ENCODE measurements around the gene TPCN2. TPM values are rescaled to one million over a fixed set of nuclear protein-coding genes. Genes with fewer than 3 reads are reported as not detected.

TPCN2 gene
- total RNA-seq, 1 experiment from 2014 or later: 20.6 TPM

- DNase-seq (ENCODE audit: low read depth, low spot score) (no peak), ATAC-seq (no peak)
- H3K27ac ChIP-seq (ENCODE audit: low read length): no peak overlapping the region
- H3K4me1 ChIP-seq (ENCODE audit: control insufficient read depth, insufficient read depth, low read length): peaks cover 29% of the 10 kb centered on the region
- in situ Hi-C loops (cut with HindIII; ENCODE audit: low pct_unique_long_range_greater_than_20kb, low sequenced_read_pairs) (no loop called here), intact Hi-C loops (cut with micrococcal nuclease; ENCODE audit: unreplicated experiment) (no loop called here)
- TF ChIP-seq POLR2AphosphoS5 (IDR thresholded peaks at IDR 0.05; ENCODE audit: low read depth, low read length): no peak
- TF ChIP-seq REST (IDR thresholded peaks at IDR 0.05; ENCODE audit: insufficient read depth in 1 of 2, low read depth in 2 of 2, low read length in 1 of 2): no peak
- no peaks in the 10 kb centered on the region for H3K9me3 ChIP-seq (ENCODE audit: control insufficient read depth, insufficient read depth, low read depth, low read length)
- no peaks in the 10 kb centered on the region for H3K27me3 ChIP-seq (ENCODE audit: control insufficient read depth, insufficient read depth, low read length)
- H3K36me3 ChIP-seq (ENCODE audit: control insufficient read depth, insufficient read depth, low read length): no peaks in the 10 kb centered on the region
- no peak overlapping the region for H3K4me3 ChIP-seq (ENCODE audit: low read depth in 2 of 2, low read length in 2 of 2)
- no TSS peak for BruUV-seq (replicated peaks)
- POLR2A ChIA-PET: no interaction called here
- CTCF ChIA-PET: no interaction called here
These were observed 43.5 kb upstream of the TPCN2 start for GRCh38 chr11:69005183-69005630.

DNA sequence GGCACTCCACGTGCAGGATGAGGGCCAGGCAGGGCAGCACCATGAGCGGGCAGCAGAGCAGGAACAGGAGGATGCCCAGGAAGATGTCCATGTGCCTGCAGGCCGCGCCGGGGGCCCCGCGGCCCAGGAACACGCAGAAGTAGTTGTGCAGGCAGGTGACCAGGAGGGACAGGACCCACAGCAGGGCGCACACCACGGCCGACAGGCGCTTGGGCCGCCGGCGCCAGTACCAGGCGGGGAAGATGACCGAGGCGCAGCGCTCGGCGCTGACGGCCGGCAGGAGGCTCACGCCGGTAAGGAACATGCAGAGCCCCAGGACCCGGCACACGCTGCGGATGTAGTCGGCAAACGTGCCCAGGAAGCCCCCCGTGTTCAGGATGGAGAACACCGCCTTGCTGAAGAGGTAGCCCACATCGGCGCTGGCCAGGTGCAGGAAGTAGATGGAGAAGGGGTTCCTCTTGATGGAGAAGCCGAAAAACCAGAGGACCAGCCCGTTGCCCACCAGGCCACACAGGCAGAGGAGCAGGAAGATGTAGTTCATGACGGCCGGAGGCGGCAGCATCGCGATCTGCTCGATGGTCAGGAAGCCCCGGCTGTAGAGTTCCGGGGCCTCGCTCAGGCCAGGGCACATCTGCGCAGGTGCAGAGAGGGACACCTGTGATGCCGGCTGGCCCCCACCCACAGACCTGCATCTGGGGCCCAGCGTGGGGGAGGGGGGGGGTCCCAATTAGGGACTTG is 42.9 kb upstream of the TPCN2 start:
- BruUV-seq (replicated peaks): no TSS peak
- Histone ChIP-seq H3K4me3 (ENCODE audit: low read depth in 2 of 2, low read length in 2 of 2) (no peak overlapping the region), H3K9me3 (ENCODE audit: control insufficient read depth, insufficient read depth, low read depth, low read length) (no peaks in the 10 kb centered on the region), H3K4me1 (ENCODE audit: control insufficient read depth, insufficient read depth, low read length) (peaks cover 31% of the 10 kb centered on the region), H3K27me3 (ENCODE audit: control insufficient read depth, insufficient read depth, low read length) (no peaks in the 10 kb centered on the region), H3K27ac (ENCODE audit: low read length) (no peak overlapping the region), H3K36me3 (ENCODE audit: control insufficient read depth, insufficient read depth, low read length) (no peaks in the 10 kb centered on the region)
- intact Hi-C loops (cut with micrococcal nuclease; ENCODE audit: unreplicated experiment): no loop called here
- in situ Hi-C loops (cut with HindIII; ENCODE audit: low pct_unique_long_range_greater_than_20kb, low sequenced_read_pairs): no loop called here
- ATAC-seq: no peak
- TF ChIP-seq, protein P1, sequence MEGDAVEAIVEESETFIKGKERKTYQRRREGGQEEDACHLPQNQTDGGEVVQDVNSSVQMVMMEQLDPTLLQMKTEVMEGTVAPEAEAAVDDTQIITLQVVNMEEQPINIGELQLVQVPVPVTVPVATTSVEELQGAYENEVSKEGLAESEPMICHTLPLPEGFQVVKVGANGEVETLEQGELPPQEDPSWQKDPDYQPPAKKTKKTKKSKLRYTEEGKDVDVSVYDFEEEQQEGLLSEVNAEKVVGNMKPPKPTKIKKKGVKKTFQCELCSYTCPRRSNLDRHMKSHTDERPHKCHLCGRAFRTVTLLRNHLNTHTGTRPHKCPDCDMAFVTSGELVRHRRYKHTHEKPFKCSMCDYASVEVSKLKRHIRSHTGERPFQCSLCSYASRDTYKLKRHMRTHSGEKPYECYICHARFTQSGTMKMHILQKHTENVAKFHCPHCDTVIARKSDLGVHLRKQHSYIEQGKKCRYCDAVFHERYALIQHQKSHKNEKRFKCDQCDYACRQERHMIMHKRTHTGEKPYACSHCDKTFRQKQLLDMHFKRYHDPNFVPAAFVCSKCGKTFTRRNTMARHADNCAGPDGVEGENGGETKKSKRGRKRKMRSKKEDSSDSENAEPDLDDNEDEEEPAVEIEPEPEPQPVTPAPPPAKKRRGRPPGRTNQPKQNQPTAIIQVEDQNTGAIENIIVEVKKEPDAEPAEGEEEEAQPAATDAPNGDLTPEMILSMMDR (IDR thresholded peaks at IDR 0.05): no peak
- TF ChIP-seq SIN3A (IDR thresholded peaks at IDR 0.05; ENCODE audit: borderline replicate concordance, insufficient read depth, low read depth, low read length): no peak
- no peak for TF ChIP-seq REST (IDR thresholded peaks at IDR 0.05; ENCODE audit: insufficient read depth in 1 of 2, low read depth in 2 of 2, low read length in 1 of 2)
- no peak for TF ChIP-seq POLR2AphosphoS5 (IDR thresholded peaks at IDR 0.05; ENCODE audit: low read depth, low read length)
- TF ChIP-seq TCF7L2 (IDR thresholded peaks at IDR 0.05; ENCODE audit: low read depth, low read length): no peak
- DNase-seq (ENCODE audit: low read depth, low spot score): no peak
- ChIA-PET CTCF (no interaction called here), POLR2A (no interaction called here)
